PC-9 (cell line): ENCODE measurements around the gene CNTN4. TPM values are rescaled to one million over a fixed set of nuclear protein-coding genes. Genes with fewer than 3 reads are reported as not detected.

Experiments used
- BruUV-seq: library from RNA; stranded (reverse); fragments of 400-500 nt; replicated peaks from 2 replicates; lab custom pipeline; 2021; lab: Mats Ljungman, UMichigan
- CTCF ChIA-PET: fragments of 300-600 bp; sonication (Branson Sonifier 250); formaldehyde crosslinking; loops from one replicate; lab custom pipeline; 2022; ENCODE audit warnings: antibody characterized with exemption; lab: Charles Lee
- POLR2A ChIA-PET: fragments of 300-600 bp; sonication (Branson Sonifier 250); formaldehyde crosslinking; loops from one replicate; lab custom pipeline; 2022; ENCODE audit warnings: antibody characterized with exemption; ENCODE audit not compliant: unreplicated experiment; lab: Charles Lee
- DNase-seq, 2 experiments: peaks; one replicate each; pipeline versions ENCODE4 v3.0.0 to v3.0.0-alpha.2; 2015 to 2022; ENCODE audit warnings: mixed read lengths in 1 of 2
- H2AFZ ChIP-seq: fragments of 200-600 bp; sonication (generic); 2 replicates; pipeline ENCODE4 v1.8.1; 2017; ENCODE audit warnings: antibody characterized with exemption
- H3F3A ChIP-seq: fragments of 200-600 bp; sonication (generic); 2 replicates; pipeline ENCODE4 v1.8.1; 2017; ENCODE audit warnings: antibody characterized with exemption, mild to moderate bottlenecking, low read depth; ENCODE audit not compliant: insufficient read depth
- H3K27ac ChIP-seq: fragments of 200-600 bp; sonication (generic); 2 replicates; pipeline ENCODE4 v1.6.1; 2016; ENCODE audit warnings: mixed run types
- H3K27me3 ChIP-seq: fragments of 200-600 bp; sonication (generic); 2 replicates; pipeline ENCODE4 v1.6.1; 2016; ENCODE audit warnings: low read depth, mixed run types; ENCODE audit not compliant: insufficient read depth
- H3K36me3 ChIP-seq: fragments of 200-600 bp; sonication (generic); 2 replicates; pipeline ENCODE4 v1.6.1; 2016; ENCODE audit warnings: low read depth, mixed run types
- H3K4me1 ChIP-seq: fragments of 200-600 bp; sonication (generic); replicated peaks from 2 replicates; pipeline ENCODE4 v1.6.1; 2016; ENCODE audit warnings: mixed run types; ENCODE audit not compliant: insufficient read depth
- H3K4me2 ChIP-seq: fragments of 200-600 bp; sonication (generic); 2 replicates; pipeline ENCODE4 v1.6.1; 2017; ENCODE audit warnings: mixed run types
- H3K4me3 ChIP-seq: fragments of 200-600 bp; sonication (generic); 2 replicates; pipeline ENCODE4 v1.6.1; 2016; ENCODE audit warnings: mixed run types
- H3K79me2 ChIP-seq: fragments of 200-600 bp; sonication (generic); 2 replicates; pipeline ENCODE4 v1.6.1; 2017; ENCODE audit warnings: low read depth, mixed run types
- H3K9me2 ChIP-seq: fragments of 200-600 bp; sonication (generic); 2 replicates; pipeline ENCODE4 v1.8.1; 2017; ENCODE audit warnings: mild to moderate bottlenecking; ENCODE audit not compliant: insufficient read depth
- H3K9me3 ChIP-seq: fragments of 200-600 bp; sonication (generic); 2 replicates; pipeline ENCODE4 v1.8.1; 2016; ENCODE audit warnings: low read depth; ENCODE audit not compliant: insufficient read depth
- H4K20me1 ChIP-seq: fragments of 200-600 bp; sonication (generic); 2 replicates; pipeline ENCODE4 v1.8.1; 2017; ENCODE audit not compliant: insufficient read depth
- EZH2 ChIP-seq: fragments of 200-600 bp; sonication (generic); IDR thresholded peaks from 2 replicates; pipeline ENCODE4 v1.8.0; 2017; ENCODE audit warnings: antibody characterized with exemption, low read depth
- intact Hi-C: fragments of 100-400 bp; cut with micrococcal nuclease; formaldehyde crosslinking; loops from one replicate; pipeline ENCODE4 v1.10.0; 2022; ENCODE audit not compliant: unreplicated experiment
- total RNA-seq: library from RNA; stranded (reverse); gene quantifications from 2 replicates; pipeline ENCODE4 v1.2.3, GENCODE V29; 2021
- TF ChIP-seq, protein P1 (sequence below): fragments of 200-600 bp; sonication (generic); conservative IDR thresholded peaks from 2 replicates; pipeline ENCODE4 v1.6.1; 2017; ENCODE audit warnings: mixed run types, antibody characterized with exemption, mild to moderate bottlenecking, moderate library complexity

CNTN4 gene
- total RNA-seq, 1 experiment from 2014 or later: not detected

DNA sequence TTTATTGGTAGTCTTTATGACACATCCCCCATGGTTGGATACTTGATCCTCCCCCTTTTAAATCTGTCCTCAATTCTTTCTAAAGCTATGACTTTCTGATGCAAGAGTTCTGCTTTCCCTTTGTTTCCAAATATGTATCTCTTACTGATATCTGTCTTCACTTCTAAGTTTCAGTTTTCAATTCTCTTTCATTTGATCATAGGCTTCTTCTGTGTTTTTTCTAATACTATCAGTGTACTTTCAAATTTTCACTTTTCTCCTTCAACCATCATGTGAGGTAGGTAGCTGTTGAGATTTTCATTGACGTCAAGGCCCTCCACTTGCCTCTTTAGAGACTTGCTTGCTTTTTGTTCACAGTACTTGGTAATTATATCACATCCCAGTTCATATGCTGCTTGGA lies 436.5 kb downstream of the CNTN4 start:
- H3K79me2 ChIP-seq: no peaks in the 10 kb centered on the region
- no peaks in the 10 kb centered on the region for H3K36me3 ChIP-seq
- no peaks in the 10 kb centered on the region for H4K20me1 ChIP-seq
- no peaks in the 10 kb centered on the region for H3K9me3 ChIP-seq
- H3K4me3 ChIP-seq: no peak overlapping the region
- no TSS peak for BruUV-seq
- intact Hi-C loops: no loop called here
- TF ChIP-seq, protein P1, sequence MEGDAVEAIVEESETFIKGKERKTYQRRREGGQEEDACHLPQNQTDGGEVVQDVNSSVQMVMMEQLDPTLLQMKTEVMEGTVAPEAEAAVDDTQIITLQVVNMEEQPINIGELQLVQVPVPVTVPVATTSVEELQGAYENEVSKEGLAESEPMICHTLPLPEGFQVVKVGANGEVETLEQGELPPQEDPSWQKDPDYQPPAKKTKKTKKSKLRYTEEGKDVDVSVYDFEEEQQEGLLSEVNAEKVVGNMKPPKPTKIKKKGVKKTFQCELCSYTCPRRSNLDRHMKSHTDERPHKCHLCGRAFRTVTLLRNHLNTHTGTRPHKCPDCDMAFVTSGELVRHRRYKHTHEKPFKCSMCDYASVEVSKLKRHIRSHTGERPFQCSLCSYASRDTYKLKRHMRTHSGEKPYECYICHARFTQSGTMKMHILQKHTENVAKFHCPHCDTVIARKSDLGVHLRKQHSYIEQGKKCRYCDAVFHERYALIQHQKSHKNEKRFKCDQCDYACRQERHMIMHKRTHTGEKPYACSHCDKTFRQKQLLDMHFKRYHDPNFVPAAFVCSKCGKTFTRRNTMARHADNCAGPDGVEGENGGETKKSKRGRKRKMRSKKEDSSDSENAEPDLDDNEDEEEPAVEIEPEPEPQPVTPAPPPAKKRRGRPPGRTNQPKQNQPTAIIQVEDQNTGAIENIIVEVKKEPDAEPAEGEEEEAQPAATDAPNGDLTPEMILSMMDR: no peak
- TF ChIP-seq EZH2: no peak
- no peak overlapping the region for H2AFZ ChIP-seq
- no peak for DNase-seq
- H3K9me2 ChIP-seq: no peaks in the 10 kb centered on the region
- no peak overlapping the region for H3K27ac ChIP-seq
- no peaks in the 10 kb centered on the region for H3K27me3 ChIP-seq
- H3K4me1 ChIP-seq: no peaks in the 10 kb centered on the region
- POLR2A ChIA-PET: no interaction called here
- no peaks in the 10 kb centered on the region for H3F3A ChIP-seq
- CTCF ChIA-PET: no interaction called here
- H3K4me2 ChIP-seq: no peak overlapping the region

DNA sequence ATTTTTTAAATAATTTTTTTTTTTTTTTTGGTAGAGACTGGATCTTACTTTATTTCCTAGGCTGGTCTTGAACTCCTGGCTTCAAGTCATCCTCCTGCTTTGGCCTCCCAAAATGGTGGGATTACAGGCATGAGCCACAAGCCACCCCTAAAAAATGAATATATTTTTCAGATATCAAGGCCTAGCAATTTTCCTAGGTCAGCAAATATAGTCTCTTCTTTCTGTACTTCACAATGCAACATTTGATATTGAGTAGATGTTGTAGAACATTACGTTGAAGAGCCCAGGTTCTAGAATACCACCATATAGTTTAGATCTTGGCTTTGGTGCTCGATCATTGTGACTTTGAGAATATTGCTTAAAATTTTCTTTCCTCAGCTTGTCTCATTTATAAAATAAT lies 437.9 kb downstream of the CNTN4 start:
- H2AFZ ChIP-seq: no peak overlapping the region
- DNase-seq: no peak
- H3K4me2 ChIP-seq: no peak overlapping the region
- no peaks in the 10 kb centered on the region for H3K9me3 ChIP-seq
- ChIA-PET CTCF (no interaction called here), POLR2A (no interaction called here)
- intact Hi-C loops: no loop called here
- H3K27me3 ChIP-seq: no peaks in the 10 kb centered on the region
- no peak for TF ChIP-seq EZH2
- TF ChIP-seq, protein P1: no peak
- no peaks in the 10 kb centered on the region for H4K20me1 ChIP-seq
- H3K4me3 ChIP-seq: no peak overlapping the region
- H3K27ac ChIP-seq: no peak overlapping the region
- no peaks in the 10 kb centered on the region for H3K36me3 ChIP-seq
- no peaks in the 10 kb centered on the region for H3K79me2 ChIP-seq
- no TSS peak for BruUV-seq
- no peaks in the 10 kb centered on the region for H3K9me2 ChIP-seq
- no peaks in the 10 kb centered on the region for H3F3A ChIP-seq
- no peaks in the 10 kb centered on the region for H3K4me1 ChIP-seq

DNA sequence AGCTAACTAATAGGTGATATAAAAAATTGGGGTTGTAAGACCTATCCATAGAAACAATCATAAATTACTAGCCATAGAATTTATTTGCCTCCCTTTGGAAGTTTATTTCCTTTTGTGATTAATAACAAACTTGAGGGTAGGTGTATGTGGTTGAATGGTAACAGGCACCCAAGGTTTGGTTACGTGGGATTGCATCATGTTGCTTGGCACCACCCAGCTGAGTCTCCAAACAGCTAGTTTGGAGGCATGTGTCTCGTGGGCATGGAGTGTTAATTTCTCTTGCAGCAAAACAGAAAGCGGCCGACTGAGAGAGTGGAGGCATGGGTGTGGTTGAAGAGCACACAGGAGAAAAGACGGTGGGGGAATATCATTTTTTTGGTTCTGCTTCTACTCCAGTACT lies 441.4 kb downstream of the CNTN4 start:
- Histone ChIP-seq H4K20me1 (no peaks in the 10 kb centered on the region), H3K27ac (no peak overlapping the region), H3K9me2 (no peaks in the 10 kb centered on the region), H3K4me1 (no peaks in the 10 kb centered on the region), H3K4me3 (no peak overlapping the region), H3K27me3 (no peaks in the 10 kb centered on the region), H2AFZ (no peak overlapping the region), H3K4me2 (no peak overlapping the region), H3K36me3 (no peaks in the 10 kb centered on the region), H3K79me2 (no peaks in the 10 kb centered on the region), H3K9me3 (no peaks in the 10 kb centered on the region), H3F3A (no peaks in the 10 kb centered on the region)
- POLR2A ChIA-PET: no interaction called here
- DNase-seq: no peak
- BruUV-seq: no TSS peak
- intact Hi-C loops: no loop called here
- no peak for TF ChIP-seq EZH2
- TF ChIP-seq, protein P1: no peak
- CTCF ChIA-PET: no interaction called here
